OCI-LY3 (cell line): ENCODE results near the gene LTC4S.

Experiments used
- H2AFZ ChIP-seq: fragments of 200-600, 300-600 bp; shearing (Covaris generic); 2 replicates; pipeline ENCODE4 v1.6.0; 2014; ENCODE audit warnings: antibody characterized with exemption, low read depth, low read length
- H3K27ac ChIP-seq: fragments of 200-600, 300-600 bp; sonication (generic); 2 replicates; pipeline ENCODE4 v1.5.1; 2014; ENCODE audit warnings: mild to moderate bottlenecking, low read length, moderate library complexity, mixed read lengths
- H3K27me3 ChIP-seq: fragments of 200-600, 300-600 bp; sonication (generic); 2 replicates; pipeline ENCODE4 v1.6.1; 2014; ENCODE audit warnings: low read depth, low read length, mixed read lengths
- H3K36me3 ChIP-seq: fragments of 200-600, 300-600 bp; sonication (generic); replicated peaks from 2 replicates; pipeline ENCODE3; 2014; ENCODE audit warnings: low read depth, low read length, mixed read lengths
- H3K4me1 ChIP-seq: fragments of 300-600, 200-600 bp; sonication (generic); 2 replicates; pipeline ENCODE4 v1.6.1; 2014; ENCODE audit warnings: low read length, mixed read lengths
- H3K4me2 ChIP-seq: fragments of 200-600, 300-600 bp; sonication (generic); 2 replicates; pipeline ENCODE4 v1.6.1; 2014; ENCODE audit warnings: low read length, mixed read lengths
- H3K4me3 ChIP-seq: fragments of 300-600, 200-600 bp; sonication (generic); 2 replicates; pipeline ENCODE4 v1.5.1; 2014; ENCODE audit warnings: antibody characterized with exemption, mild to moderate bottlenecking, low read length, moderate library complexity
- H3K79me2 ChIP-seq: fragments of 300-600, 200-600 bp; shearing (Covaris generic); 2 replicates; pipeline ENCODE4 v1.6.1; 2014; ENCODE audit warnings: mild to moderate bottlenecking, low read length, mixed read lengths
- H3K9ac ChIP-seq: fragments of 300-600, 200-600 bp; shearing (Covaris generic); 2 replicates; pipeline ENCODE4 v1.6.0; 2014; ENCODE audit warnings: mild to moderate bottlenecking, low read length, moderate library complexity
- H3K9me3 ChIP-seq: fragments of 200-600, 300-600 bp; shearing (Covaris generic); 2 replicates; pipeline ENCODE4 v1.6.1; 2014; ENCODE audit warnings: low read length, mixed read lengths; ENCODE audit not compliant: insufficient read depth
- H4K20me1 ChIP-seq: fragments of 200-600, 300-600 bp; sonication (generic); 2 replicates; pipeline ENCODE4 v1.6.1; 2016; ENCODE audit warnings: low read length, mixed read lengths; ENCODE audit not compliant: insufficient read depth
- EZH2phosphoT487 ChIP-seq: fragments of 200-600 bp; shearing (Covaris generic); IDR thresholded peaks from 2 replicates; pipeline ENCODE4 v1.6.1; 2018; ENCODE audit warnings: antibody characterized with exemption, mixed run types, low read depth
- TF ChIP-seq, protein P1 (sequence below): fragments of 200-600, 300-600 bp; sonication (generic); IDR thresholded peaks from 2 replicates; pipeline ENCODE4 v1.5.1; 2014; ENCODE audit warnings: antibody characterized with exemption, low read length, low read depth

LTC4S gene

DNA sequence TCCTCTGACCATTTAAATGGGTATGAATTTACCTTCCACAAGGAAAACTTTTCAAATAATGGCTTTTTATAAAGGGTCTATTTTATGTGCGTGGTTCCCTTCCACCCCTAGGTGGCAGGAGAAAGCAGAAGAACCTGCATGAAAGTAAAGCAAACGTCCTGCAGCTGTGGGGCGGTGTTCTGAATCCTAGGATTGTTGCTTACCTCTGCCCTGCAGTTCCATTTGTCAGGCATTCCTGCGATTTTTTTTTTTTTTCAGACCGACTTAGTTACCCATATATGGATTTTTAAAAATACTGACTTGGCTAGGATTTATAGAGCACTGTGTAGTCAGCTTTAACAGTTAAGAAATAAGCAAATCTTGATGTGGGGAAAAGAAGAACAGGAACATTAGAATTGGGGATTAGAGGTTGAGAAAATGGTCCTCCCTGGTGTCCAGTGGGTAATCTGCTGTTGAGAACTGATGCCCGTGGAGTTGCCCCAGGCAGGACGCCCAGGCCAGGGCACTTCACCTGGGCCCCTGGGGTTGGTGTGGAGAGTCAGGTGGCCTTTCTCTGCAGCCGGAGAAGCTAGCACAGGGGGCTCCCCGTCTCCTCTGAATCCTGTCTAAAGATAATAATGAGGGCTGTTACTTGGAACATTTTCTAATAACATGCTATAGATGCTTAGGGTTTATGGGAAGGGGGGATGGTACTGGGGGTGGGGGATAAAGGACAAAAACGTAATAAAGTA, 30.4 kb upstream of the LTC4S start:
- peaks cover 52% of the 10 kb centered on the region for H3K4me1 ChIP-seq
- peak overlapping the region; percentile 35; the same call in 1 of the 2 replicates for H3K4me2 ChIP-seq

DNA sequence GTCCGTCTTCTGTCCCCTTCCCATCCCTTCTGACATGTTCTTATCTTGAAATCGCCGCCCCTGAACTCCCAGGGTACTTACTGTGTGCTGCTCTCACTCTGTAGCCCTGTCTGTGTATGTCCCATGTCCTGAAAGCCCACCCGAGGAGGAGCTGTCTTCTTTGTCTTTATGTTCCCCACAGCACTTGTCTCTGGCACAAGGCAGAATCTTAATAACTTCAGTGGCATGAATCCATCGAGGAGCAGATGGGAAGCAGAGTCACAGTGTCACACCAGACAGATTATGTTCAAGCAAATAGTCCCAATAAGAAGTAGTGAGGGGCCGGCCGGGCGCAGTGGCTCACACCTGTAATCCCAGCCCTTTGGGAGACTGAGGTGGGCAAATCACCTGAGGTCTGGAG, 29.7 kb upstream of the LTC4S start:
- Histone ChIP-seq H3K4me1 (peaks cover 45% of the 10 kb centered on the region), H3K4me3 (no peak overlapping the region), H3K36me3 (peaks cover 31% of the 10 kb centered on the region), H3K27ac (no peak overlapping the region), H3K27me3 (no peaks in the 10 kb centered on the region), H3K9ac (no peak overlapping the region), H4K20me1 (peaks cover 55% of the 10 kb centered on the region), H3K79me2 (peaks cover 85% of the 10 kb centered on the region), H3K9me3 (no peaks in the 10 kb centered on the region), H3K4me2 (no peak overlapping the region), H2AFZ (no peak overlapping the region)
- TF ChIP-seq, protein P1, sequence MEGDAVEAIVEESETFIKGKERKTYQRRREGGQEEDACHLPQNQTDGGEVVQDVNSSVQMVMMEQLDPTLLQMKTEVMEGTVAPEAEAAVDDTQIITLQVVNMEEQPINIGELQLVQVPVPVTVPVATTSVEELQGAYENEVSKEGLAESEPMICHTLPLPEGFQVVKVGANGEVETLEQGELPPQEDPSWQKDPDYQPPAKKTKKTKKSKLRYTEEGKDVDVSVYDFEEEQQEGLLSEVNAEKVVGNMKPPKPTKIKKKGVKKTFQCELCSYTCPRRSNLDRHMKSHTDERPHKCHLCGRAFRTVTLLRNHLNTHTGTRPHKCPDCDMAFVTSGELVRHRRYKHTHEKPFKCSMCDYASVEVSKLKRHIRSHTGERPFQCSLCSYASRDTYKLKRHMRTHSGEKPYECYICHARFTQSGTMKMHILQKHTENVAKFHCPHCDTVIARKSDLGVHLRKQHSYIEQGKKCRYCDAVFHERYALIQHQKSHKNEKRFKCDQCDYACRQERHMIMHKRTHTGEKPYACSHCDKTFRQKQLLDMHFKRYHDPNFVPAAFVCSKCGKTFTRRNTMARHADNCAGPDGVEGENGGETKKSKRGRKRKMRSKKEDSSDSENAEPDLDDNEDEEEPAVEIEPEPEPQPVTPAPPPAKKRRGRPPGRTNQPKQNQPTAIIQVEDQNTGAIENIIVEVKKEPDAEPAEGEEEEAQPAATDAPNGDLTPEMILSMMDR, result no peak
- no peak for TF ChIP-seq EZH2phosphoT487

More for the DNA sequence above, 30.4 kb upstream of the LTC4S start:
- TF ChIP-seq, protein P1, result peak; percentile 93
- TF ChIP-seq EZH2phosphoT487, result no peak
- H3K4me3 ChIP-seq, result no peak overlapping the region
- H4K20me1 ChIP-seq, result peaks cover 51% of the 10 kb centered on the region
- no peaks in the 10 kb centered on the region for H3K9me3 ChIP-seq
- H3K27ac ChIP-seq, result no peak overlapping the region
- no peak overlapping the region for H2AFZ ChIP-seq
- H3K27me3 ChIP-seq, result no peaks in the 10 kb centered on the region
- H3K36me3 ChIP-seq, result peaks cover 25% of the 10 kb centered on the region
- H3K9ac ChIP-seq, result no peak overlapping the region
- H3K79me2 ChIP-seq, result peaks cover 87% of the 10 kb centered on the region

DNA sequence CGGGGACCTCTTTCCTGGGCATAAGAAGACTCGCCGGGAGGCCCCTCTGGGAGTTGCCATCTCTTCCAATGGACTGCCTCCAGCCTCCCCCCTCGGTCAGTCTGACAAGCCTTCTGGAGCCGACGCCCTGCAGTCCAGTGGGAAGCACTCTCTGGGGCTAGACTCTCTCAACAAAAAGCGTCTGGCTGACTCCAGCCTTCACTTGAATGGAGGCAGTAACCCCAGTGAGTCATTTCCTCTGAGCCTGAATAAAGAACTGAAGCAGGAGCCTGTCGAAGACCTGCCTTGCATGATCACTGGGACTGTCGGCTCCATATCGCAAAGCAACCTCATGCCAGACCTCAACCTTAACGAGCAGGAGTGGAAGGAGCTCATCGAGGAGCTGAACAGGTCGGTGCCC, 28.4 kb upstream of the LTC4S start:
- Histone ChIP-seq H3K9ac (no peak overlapping the region), H3K27ac (no peak overlapping the region), H3K4me1 (peaks cover 31% of the 10 kb centered on the region)

DNA sequence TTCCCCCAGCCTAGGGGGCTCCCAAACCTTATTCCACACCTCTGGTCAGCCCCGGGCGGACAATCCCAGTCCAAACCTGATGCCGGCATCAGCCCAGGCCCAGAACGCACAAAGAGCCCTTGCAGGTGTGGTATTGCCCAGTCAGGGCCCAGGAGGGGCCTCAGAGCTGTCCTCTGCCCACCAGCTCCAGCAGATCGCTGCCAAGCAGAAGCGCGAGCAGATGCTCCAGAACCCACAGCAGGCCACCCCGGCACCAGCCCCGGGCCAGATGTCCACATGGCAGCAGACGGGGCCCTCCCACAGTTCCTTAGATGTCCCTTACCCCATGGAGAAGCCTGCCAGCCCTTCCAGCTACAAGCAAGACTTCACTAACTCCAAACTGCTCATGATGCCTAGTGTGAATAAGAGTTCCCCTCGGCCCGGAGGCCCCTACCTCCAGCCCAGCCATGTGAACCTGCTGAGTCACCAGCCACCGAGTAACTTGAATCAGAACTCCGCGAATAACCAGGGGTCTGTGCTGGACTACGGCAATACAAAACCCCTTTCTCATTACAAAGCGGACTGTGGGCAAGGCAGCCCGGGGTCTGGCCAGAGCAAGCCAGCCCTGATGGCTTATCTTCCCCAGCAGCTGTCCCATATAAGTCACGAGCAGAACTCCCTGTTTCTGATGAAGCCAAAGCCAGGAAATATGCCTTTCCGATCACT, 27.6 kb upstream of the LTC4S start:
- peaks cover 46% of the 10 kb centered on the region for H3K36me3 ChIP-seq
- no peak overlapping the region for H3K4me2 ChIP-seq
- no peak overlapping the region for H3K4me3 ChIP-seq

More for the DNA sequence above, 28.4 kb upstream of the LTC4S start:
- Histone ChIP-seq H3K27me3 (no peaks in the 10 kb centered on the region), H3K79me2 (peaks cover 73% of the 10 kb centered on the region), H3K4me3 (no peak overlapping the region), H3K9me3 (no peaks in the 10 kb centered on the region), H3K4me2 (no peak overlapping the region), H4K20me1 (peaks cover 46% of the 10 kb centered on the region), H3K36me3 (peaks cover 39% of the 10 kb centered on the region), H2AFZ (no peak overlapping the region)
- no peak for TF ChIP-seq EZH2phosphoT487
- TF ChIP-seq, protein P1, result no peak

More for the DNA sequence above, 27.6 kb upstream of the LTC4S start:
- TF ChIP-seq, protein P1, result no peak
- no peak for TF ChIP-seq EZH2phosphoT487
- Histone ChIP-seq H3K9me3 (no peaks in the 10 kb centered on the region), H2AFZ (no peak overlapping the region), H3K27me3 (no peaks in the 10 kb centered on the region), H3K79me2 (peaks cover 66% of the 10 kb centered on the region), H4K20me1 (peaks cover 45% of the 10 kb centered on the region), H3K27ac (no peak overlapping the region), H3K4me1 (peaks cover 24% of the 10 kb centered on the region), H3K9ac (no peak overlapping the region)
